ENCODE data around the gene NFATC2IP. TPM values are rescaled to one million over a fixed set of nuclear protein-coding genes. Genes with fewer than 3 reads are reported as not detected.

Gene NFATC2IP
- total and polyA plus RNA-seq, 2 of the 13 experiments (the other 11 are each of a cell fraction or from before 2014, with no cell fraction given), result 32.1 to 48.5 TPM

DNA sequence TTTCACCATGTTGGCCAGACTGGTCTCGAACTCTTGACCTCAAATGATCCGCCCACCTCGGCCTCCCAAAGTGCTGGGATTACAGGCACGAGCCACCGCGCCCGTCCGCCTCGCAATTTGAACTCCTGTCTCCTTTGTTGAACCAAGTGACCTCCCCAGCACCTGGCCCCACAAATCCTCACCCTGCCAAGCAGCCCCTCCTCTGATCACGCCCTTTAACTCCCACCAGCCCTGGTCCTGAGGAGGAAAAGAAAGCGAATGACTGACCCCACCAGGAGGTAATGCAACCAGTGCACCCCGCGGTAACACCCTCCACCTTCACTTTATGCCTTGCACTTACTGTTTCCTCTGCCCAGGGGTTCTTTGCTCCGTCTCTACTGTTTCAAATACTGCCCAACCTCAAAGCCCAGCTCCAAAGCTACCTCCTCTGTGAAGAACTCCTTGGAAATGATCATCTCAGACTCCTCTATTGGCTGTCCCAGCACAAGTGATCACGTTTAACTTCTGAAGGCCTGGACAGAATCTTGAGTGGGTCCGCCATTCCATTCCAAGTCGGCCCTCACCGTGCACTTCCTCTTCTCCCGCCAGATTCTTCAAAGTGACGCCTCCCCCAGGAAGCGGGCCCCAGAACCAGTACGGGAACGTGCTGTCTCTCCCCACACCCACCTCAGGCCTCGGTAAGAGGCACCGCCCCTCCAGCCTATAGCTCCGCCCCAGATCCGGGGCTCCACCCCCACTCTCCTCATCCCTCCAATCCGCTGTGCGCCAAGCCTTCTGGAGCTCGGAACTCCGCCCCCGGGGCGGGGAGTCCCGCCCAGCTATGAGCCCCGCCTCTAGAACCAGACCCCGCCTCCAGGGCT, 14.6 kb upstream of the NFATC2IP start (continued):
- no peak for TF ChIP-seq MAF1 (CRISPR knock-in tag; IDR thresholded peaks at IDR 0.05; ENCODE audit: borderline replicate concordance)
- TF ChIP-seq, protein P1, sequence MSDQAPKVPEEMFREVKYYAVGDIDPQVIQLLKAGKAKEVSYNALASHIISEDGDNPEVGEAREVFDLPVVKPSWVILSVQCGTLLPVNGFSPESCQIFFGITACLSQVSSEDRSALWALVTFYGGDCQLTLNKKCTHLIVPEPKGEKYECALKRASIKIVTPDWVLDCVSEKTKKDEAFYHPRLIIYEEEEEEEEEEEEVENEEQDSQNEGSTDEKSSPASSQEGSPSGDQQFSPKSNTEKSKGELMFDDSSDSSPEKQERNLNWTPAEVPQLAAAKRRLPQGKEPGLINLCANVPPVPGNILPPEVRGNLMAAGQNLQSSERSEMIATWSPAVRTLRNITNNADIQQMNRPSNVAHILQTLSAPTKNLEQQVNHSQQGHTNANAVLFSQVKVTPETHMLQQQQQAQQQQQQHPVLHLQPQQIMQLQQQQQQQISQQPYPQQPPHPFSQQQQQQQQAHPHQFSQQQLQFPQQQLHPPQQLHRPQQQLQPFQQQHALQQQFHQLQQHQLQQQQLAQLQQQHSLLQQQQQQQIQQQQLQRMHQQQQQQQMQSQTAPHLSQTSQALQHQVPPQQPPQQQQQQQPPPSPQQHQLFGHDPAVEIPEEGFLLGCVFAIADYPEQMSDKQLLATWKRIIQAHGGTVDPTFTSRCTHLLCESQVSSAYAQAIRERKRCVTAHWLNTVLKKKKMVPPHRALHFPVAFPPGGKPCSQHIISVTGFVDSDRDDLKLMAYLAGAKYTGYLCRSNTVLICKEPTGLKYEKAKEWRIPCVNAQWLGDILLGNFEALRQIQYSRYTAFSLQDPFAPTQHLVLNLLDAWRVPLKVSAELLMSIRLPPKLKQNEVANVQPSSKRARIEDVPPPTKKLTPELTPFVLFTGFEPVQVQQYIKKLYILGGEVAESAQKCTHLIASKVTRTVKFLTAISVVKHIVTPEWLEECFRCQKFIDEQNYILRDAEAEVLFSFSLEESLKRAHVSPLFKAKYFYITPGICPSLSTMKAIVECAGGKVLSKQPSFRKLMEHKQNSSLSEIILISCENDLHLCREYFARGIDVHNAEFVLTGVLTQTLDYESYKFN (CRISPR knock-in tag; conservative IDR thresholded peaks at IDR 0.05), result no peak
- no peak for TF ChIP-seq SMC3 (IDR thresholded peaks at IDR 0.05; ENCODE audit: low read length)
- TF ChIP-seq ZNF569 (CRISPR knock-in tag; IDR thresholded peaks at IDR 0.05; ENCODE audit: borderline replicate concordance), result no peak
- no peak for TF ChIP-seq ZNF333 (CRISPR knock-in tag; IDR thresholded peaks at IDR 0.05; ENCODE audit: borderline replicate concordance)
- no peak for TF ChIP-seq TBL1XR1 (IDR thresholded peaks at IDR 0.05; ENCODE audit: borderline replicate concordance, low read length, partially characterized antibody)
- no peak for TF ChIP-seq ZNF577 (CRISPR knock-in tag; IDR thresholded peaks at IDR 0.05; ENCODE audit: borderline replicate concordance, low read depth)
- TF ChIP-seq HNF4G (IDR thresholded peaks at IDR 0.05; ENCODE audit: borderline replicate concordance, low read depth, low read length), result no peak
- no peak for TF ChIP-seq HNF4G (CRISPR knock-in tag; IDR thresholded peaks at IDR 0.05; ENCODE audit: borderline replicate concordance, low read depth)
- TF ChIP-seq KAT7 (CRISPR knock-in tag; IDR thresholded peaks at IDR 0.05; ENCODE audit: borderline replicate concordance), result 0 out of 2 replicates have a peak, but pooled peaks have one; percentile 17
- TF ChIP-seq RFX3 (CRISPR knock-in tag; IDR thresholded peaks at IDR 0.05), result no peak
- TF ChIP-seq NCOR1 (IDR thresholded peaks at IDR 0.05; ENCODE audit: borderline replicate concordance, low read length), result no peak
- TF ChIP-seq ZNF292 (CRISPR knock-in tag; IDR thresholded peaks at IDR 0.05; ENCODE audit: borderline replicate concordance, low read depth), result no peak
- peak; percentile 53; the same call in 1 of the 2 replicates for TF ChIP-seq NAIF1 (CRISPR knock-in tag; IDR thresholded peaks at IDR 0.05; ENCODE audit: borderline replicate concordance)
- no peak for TF ChIP-seq NFATC3 (CRISPR knock-in tag; IDR thresholded peaks at IDR 0.05)
- TF ChIP-seq, protein P2, sequence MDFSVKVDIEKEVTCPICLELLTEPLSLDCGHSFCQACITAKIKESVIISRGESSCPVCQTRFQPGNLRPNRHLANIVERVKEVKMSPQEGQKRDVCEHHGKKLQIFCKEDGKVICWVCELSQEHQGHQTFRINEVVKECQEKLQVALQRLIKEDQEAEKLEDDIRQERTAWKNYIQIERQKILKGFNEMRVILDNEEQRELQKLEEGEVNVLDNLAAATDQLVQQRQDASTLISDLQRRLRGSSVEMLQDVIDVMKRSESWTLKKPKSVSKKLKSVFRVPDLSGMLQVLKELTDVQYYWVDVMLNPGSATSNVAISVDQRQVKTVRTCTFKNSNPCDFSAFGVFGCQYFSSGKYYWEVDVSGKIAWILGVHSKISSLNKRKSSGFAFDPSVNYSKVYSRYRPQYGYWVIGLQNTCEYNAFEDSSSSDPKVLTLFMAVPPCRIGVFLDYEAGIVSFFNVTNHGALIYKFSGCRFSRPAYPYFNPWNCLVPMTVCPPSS (IDR thresholded peaks at IDR 0.05), result no peak
- peak; percentile 2; the same call in 1 of the 2 replicates for TF ChIP-seq MED1 (CRISPR knock-in tag; IDR thresholded peaks at IDR 0.05)
- TF ChIP-seq, protein P3, sequence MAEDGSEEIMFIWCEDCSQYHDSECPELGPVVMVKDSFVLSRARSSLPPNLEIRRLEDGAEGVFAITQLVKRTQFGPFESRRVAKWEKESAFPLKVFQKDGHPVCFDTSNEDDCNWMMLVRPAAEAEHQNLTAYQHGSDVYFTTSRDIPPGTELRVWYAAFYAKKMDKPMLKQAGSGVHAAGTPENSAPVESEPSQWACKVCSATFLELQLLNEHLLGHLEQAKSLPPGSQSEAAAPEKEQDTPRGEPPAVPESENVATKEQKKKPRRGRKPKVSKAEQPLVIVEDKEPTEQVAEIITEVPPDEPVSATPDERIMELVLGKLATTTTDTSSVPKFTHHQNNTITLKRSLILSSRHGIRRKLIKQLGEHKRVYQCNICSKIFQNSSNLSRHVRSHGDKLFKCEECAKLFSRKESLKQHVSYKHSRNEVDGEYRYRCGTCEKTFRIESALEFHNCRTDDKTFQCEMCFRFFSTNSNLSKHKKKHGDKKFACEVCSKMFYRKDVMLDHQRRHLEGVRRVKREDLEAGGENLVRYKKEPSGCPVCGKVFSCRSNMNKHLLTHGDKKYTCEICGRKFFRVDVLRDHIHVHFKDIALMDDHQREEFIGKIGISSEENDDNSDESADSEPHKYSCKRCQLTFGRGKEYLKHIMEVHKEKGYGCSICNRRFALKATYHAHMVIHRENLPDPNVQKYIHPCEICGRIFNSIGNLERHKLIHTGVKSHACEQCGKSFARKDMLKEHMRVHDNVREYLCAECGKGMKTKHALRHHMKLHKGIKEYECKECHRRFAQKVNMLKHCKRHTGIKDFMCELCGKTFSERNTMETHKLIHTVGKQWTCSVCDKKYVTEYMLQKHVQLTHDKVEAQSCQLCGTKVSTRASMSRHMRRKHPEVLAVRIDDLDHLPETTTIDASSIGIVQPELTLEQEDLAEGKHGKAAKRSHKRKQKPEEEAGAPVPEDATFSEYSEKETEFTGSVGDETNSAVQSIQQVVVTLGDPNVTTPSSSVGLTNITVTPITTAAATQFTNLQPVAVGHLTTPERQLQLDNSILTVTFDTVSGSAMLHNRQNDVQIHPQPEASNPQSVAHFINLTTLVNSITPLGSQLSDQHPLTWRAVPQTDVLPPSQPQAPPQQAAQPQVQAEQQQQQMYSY (CRISPR knock-in tag; IDR thresholded peaks at IDR 0.05), result no peak; the same call in 1 of the 2 replicates
- TF ChIP-seq ZNF296 (CRISPR knock-in tag; conservative IDR thresholded peaks at IDR 0.05), result no peak
- TF ChIP-seq RFX5 (IDR thresholded peaks at IDR 0.05; ENCODE audit: low read depth, low read length), result no peak
- TF ChIP-seq ZNF124 (CRISPR knock-in tag; IDR thresholded peaks at IDR 0.05), result peak; percentile 55; the same call in 1 of the 2 replicates

Data from HepG2 (cell line).